Fibroblast of skin of right quadriceps (primary cell): ENCODE data around the gene CHN2.

Experiments used
- DNase-seq: peaks from one replicate; pipeline ENCODE4 v3.0.0-alpha.2; 2013

Gene CHN2

DNA sequence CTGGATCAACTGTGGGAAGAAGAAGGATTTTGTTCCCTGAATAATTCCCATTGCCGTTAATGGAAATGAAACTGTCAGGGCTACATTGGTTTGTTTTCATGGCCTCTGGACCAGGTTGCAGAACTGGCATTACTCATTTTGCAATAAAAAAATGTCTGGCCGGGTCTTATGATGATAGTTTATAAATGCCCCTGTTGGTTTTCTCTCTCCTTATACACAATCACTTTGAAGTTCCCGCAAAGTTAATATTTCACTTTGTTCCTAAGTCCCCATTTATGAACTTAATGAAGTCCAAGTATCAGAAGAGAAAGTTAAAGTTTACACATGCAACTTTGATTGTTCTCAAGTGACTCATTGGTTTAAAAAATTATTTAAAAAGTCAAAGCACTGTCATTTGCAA is 218.3 kb downstream of the CHN2 start:
- no peak for DNase-seq

DNA sequence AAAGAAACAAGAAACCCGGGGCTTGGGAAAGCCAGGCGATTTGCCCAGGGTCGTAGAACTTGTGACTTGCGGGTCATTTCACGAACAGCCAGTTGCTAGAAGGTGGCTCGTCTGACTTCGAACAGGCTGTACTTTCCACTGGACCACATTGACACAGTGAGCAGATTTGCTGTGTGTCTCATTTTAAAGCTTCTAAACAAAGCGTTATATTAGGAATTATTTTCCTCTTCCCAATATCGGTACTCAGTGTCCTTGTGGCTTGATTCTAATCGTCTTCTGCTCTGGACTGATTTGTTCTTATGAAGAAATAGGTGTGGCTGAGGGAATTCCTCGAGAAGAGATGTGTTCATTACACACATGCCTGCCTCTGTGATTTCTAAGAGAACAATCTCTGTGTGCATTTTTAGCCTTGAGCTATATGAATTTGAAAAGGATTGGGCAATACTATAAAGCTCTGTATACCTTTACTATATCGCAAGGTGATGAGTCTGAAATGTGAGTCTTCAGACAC is 219.1 kb downstream of the CHN2 start:
- no peak for DNase-seq

DNA sequence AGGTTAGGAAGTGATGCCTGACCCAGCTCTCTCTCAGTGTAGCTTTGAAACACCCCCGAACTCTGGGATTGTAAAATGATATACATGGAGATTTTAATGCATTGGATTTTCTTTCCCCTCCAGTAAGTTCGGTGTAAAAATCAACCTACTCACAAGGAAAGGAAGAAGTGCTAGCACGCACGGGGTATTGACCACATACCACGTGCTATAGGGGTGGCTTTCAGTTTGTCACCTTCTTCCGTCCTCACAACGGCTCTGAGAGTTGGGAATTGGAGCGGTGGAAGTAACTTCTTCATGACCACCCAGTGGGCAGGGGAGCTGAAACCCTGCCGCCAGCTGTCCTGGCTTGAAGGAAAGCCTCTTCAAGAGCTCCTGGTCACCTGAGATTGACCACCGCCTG is 219.6 kb downstream of the CHN2 start:
- no peak for DNase-seq

DNA sequence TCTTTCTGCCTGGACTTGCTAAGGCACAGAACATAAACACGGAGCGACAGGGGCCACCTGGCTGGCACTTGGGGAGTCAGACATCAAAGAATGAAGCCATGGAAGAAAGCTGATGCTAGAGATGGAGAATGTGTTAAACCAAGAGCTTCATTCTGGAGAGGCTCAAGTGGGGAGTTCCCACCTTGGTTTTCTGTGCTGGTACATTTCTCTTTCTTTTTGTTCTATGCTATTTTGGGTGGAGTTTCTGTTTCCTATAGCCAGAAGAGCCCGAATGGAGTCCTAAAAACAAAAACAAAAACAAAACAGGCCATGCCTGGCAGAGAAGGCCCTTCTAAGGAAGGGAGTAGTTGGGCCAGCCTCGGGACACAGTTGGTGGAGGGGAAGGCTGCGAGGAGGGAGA is 220.6 kb downstream of the CHN2 start:
- DNase-seq = no peak

DNA sequence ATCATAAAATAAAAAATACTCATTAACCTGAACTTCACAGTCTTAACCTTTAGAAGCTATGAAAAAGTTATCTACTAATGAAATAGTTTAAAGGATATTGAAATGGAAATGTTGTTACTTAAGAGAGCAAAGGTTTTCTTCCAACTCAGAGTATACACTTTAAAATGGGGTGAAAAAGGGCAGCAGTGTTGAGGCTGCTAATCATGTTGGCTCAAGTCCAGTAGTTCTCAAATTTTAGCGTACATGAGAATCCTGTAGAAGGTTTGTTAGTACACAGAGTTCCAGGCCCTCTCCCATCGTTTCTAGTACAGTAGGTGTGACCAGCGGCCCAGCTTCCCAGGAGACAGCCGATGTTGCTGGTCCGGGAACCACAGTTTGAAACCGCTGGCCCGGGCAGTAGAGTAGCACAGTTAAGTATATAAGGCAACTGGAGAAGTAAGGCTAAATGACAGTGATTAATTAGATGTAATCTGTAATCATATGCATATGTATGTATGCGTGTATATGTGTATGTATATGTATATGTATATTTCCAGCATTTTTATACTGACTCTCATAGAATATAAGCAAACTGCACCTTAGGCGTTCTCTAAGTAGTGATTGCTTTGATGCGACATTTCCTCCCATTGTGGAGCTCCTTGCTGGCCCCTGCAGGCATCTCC is 221.8 kb downstream of the CHN2 start:
- DNase-seq = no peak

DNA sequence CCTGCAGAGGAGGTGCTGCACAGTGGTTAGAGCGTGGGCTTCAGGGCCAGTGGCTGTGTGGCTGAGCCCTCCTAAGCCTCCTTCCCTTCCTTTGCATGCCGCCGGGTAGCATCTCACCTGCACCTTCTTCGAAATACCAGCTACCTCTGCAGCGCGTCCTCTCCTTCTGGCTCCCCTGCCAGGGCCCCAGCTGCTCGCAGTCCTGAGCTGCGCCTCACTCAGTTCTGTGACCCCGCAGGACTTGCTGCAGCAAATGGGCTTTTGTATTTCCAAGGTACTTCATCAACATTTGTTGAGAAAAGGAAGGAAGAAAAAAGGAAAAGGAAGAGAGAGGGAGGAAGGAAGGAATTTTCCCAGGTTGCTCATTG is 222.3 kb downstream of the CHN2 start:
- DNase-seq = no peak

DNA sequence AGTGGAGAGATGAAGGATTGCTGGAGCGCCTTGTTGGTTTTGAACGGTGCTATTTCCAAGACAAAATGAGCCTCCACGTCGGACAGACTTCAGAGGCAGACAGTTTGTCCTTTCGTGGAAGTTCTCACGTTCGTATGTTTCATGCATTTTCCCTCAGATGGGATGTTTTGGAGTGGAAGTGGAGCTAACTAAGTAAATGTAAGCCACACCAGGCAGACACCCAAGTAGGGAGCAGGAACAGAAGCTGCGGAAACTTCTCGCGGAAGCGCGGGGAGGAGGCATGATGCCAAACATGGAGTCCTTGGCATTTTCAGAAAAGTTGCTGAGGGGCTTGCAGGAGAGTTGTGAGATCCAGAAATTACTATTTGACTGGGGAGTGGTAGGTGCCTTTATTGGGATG is 223.5 kb downstream of the CHN2 start:
- no peak for DNase-seq

DNA sequence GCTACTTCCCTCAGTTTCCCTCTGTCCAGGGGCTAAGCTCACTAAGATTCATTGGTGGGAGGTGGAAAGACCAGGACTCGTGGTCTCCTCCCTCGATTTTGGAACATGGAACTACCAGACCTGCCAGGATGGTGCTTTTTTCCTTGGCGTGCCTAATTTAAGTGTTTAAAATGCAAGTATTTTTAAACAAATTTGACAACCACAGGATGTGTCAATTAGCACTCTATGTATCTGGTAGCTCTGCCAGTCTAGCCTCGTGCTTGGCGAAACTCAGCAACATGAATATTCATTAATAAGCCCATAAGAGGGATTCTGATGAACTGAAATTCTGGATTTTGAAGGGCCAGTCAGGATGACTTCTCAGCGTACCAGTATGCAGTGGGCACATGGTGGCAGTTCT is 224.1 kb downstream of the CHN2 start:
- DNase-seq = no peak

DNA sequence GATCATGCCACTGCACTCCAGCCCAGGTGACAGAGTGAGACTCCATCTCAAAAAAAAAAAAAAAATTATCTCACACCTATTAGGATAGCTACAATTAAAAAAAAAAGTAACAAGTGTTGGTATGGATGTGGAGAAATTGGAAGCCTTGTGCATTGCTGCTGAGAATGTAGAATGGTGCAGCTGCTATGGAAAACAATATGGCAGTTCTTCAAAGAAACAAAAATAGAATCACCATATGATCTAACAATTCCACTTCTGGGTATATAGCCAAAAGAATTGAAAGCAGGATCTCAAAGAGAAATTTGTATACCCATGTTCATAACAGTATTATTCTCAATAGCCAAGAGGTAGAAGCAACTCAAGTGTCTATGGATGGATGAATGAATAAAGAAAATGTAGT is 225.4 kb downstream of the CHN2 start:
- DNase-seq = no peak

DNA sequence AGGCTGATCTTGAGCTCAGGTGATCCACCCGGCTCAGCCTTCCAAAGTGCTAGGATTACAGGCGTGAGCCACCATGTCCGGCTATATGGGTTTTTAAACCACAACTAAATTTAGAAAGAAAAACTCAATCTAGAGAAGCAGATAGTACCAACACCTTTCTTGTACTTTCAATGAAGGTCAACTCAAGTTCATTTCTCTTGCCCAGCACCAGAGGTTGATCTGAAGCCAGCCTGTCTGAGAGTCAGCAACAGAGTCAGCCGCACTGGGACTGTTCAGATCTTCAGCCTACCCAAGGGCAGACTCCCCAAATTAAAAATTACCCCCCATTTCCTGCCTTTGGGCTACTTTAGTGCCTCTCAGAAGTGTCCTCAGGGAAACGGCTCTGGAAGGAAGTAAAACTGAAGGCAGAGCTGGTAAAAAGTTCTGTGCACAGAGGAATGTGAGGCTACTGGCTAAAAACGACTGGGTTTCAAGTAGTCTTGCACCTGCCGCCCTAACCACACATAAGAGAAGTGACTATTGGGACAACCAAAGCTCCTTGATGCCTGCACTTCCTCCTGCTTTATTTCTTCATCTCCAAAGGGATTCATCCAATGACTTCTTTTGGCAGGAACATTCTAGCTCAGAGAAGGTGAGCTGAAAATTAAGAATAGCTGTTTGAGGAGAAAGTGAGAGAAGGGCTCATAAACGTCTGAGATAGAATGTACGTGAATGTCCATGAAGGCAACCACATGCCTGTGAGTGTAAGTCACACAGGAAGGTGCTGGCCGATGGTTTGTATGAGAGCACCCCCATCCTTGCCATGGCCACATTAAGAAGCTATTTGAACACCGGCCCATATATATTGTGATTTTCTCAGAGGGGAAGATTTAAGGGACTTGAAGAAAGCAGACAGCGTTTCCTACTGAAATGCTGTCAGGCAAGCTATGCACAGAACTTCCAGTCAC is 226.7 kb downstream of the CHN2 start:
- DNase-seq = no peak

DNA sequence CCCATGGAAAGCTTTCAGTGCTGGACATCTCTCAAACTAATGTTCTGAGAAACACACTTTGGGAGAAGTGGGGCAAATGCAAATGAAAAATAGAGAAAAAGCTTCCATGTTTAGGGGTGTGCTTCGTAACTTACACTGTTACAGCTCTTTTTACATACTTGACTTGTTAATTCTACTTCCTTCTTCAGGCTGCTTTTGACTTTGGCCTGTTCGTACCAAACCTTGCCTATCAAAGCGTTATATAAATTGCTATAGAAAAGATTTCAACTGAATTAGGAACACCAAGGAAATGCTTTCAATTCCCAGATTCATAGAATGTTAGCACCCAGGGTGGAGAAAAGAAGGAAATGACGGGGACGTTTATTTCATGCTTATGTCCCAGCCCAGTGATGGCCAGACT is 228.3 kb downstream of the CHN2 start:
- DNase-seq = no peak

DNA sequence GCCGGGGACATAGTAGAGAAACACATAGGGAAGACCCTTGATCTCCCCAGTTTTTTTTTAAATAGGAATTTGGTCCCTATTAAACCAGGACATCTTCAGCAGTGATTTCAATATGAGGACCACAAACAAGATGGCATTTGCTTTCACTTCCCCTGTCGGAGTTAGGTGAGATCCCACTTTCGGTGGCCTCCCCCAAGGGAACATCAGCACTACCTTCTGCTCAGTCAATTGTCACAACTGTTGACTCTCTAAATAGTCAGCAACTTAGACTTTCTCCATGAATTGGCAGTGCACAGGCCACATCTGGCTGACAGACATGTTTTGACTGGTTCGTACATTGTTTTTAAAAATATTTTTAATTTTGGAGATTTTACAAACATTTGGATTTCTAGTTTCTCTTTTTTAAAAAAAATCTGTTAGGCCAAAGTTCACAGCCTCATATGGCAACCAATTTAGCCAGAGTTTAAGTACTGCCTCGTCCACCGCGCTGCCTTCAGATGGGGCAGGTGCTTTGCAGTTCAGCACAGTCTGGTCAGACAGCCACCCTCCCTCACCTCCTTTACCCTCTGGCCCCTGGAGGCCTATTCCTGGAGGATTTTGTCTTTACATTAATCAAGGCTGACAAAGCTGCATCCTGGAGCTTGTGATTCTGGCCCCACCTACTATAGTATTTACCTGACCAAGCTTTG is 229.9 kb downstream of the CHN2 start:
- DNase-seq = no peak

DNA sequence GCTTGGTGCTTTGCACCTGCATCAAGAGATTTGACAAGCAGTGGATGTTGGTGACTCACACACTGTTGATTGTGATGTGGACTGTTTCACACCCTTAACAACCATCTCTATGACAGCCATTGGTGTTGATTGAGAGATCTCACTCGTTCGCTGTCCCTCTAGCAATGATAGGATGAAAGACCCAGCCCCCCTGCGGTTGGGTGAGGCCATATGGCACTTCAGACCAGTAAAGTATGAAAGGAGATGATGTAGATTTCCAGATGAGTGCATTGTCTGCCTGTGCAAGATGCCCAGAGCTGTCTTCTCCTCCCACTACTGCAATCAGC is 230.4 kb downstream of the CHN2 start:
- no peak for DNase-seq

DNA sequence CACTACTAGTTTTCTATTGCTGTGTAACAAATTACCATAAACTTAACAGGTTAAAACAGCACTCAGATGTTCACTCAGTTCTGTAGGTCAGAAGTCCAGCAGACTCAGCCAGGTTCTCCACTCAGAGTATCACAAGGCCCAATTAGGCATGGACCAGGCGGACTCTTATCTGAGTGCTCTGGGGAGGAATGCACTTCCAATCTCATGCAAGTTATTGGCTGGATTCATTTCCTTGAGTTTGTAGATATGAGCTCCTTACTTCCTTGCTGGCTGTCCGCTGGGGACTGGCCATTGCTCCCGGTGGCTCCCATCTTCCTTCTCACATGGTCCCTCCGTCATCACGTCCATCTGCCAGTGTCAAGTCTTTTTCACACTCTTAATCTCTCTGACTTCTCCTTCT is 232.0 kb downstream of the CHN2 start:
- no peak for DNase-seq

DNA sequence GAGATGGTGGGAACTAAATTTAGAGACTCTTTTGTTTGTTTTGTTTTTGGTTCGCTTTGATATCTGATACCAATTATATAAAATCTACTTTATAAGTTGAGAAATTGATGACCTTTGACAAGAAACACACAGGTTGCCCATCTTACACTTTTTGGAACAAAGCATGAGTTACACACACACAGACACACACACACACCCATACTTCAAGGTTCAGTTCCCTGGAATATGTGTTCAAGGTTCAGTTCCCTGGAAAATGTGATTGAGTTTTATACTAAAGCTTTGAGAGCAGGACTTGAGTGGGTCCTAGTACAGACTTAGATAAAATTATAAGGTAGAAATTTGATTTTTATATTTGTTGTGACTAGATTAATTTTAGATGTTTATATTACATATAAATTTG is 234.8 kb downstream of the CHN2 start:
- no peak for DNase-seq

DNA sequence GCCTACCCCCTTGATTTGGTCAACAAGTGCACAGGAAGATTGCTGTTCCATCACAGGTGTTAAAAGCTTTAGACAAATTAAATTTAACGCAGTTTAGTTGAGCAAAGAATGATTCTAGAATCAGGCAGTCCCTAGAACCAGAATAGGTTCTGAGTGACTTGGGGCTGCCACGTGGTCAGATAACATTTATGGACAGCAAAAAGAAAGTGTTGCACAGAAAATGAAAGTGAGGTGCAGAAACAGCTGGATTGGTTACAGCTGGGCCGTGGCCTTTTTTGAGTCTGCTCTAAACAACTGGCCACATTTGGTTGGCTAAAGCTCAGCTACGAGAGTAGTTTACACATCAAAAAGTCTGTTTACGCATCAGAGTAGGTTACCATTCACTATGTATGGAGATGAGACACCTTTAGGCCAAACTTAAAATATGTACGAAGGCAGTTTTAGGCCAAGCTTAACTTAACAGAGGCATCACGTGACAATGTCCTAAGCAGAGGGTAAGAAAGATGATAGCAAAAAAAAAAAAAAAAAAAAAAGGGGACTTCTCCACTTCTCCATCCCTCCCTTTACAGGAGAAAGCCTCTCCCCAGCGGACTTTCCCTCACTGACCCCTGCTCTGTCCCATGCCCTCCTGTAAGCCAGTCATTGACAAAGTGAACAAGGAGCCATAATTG is 235.8 kb downstream of the CHN2 start:
- no peak for DNase-seq

DNA sequence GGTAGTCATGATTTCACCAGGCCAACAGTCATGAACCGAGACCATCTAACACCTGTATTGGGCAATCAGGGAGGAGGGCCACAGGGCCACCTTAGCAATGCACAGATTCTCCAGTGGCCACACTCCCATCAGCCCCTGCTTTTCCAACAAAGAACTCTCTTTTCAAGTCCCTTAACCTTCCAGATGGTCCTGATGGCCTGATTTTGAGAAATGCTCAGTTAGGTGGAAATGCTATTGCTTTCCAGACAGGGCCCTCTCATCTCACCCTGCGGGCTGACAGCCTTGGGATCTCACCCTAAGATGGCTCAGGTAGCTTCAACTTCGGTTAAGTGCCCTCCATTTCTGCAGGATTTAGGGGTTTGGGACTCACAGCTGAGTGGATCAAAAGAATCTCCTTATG is 237.1 kb downstream of the CHN2 start:
- DNase-seq = no peak

DNA sequence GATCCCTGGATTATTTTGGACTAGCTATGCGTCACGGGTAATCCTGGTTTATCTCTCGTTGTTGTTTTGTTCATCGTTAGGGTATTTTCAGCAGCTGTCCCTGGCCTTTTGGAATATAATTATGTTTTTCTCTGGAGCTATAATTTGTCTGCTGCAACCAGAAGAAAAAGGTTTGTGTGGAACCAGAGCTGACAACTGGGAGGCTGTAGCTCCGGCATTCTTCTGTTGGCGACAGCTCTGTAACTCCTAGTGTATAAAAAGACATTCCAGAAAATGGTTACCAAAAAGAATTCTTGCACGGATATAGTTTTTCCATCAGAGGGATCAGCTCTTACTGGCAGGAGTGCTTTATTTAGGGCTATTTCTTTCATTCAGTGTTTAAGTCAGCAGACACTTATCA is 238.1 kb downstream of the CHN2 start:
- no peak for DNase-seq

DNA sequence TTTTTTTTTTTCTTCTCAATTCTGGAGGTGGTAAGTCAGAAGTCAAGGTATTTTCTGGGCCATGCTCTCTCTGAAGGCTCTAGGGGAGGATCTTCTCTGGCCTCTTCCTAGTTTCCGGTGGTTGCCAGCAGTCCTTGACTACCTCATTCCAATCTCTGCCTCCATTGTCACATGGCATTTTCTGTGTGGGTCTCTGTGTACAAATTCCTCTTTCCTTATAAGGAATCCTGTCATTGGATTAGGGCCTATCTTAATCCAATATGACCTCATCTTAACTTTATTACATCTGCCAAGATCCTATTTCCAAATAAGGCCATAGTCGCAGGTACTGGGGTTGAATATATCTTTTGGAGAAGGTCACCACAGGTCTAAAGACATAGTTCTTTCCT is 239.8 kb downstream of the CHN2 start:
- no peak for DNase-seq

DNA sequence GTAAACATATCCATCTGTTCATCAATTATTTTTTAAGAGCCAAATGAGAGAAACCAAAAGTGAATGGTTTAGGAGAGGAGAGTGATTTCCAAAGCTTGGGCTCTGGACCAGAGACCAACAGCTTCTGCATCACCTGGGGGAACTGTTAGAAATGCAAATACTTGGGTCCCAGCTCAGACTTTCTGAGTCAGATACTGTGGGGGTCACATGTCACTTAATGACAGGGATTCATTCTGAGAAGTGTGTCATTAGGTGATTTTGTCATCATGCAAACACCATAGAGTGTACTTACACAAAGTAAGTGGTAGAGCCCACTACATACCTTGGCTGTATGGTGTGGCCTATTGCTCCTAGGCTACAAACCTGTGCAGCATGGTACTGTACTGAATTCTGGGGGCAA is 240.6 kb downstream of the CHN2 start:
- DNase-seq = no peak

DNA sequence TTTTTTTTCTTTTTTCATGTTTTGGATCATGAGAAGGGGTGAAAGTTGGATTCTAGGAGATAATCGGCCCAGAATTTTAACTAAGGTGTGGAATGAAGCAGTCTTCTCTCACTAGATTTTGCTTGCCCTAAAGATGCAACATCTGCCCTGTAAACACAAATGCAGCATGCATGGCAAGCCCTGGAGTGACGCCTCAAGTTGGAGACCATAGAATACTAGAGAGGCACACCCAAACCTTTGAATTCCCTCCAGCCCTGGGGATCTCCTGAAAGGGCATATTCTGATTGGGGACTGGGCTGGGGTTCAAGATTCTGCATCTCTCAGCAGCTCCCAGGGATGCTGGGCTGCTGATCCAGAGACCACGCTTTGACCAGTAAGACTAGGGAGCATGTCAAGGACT is 241.3 kb downstream of the CHN2 start:
- DNase-seq = no peak

DNA sequence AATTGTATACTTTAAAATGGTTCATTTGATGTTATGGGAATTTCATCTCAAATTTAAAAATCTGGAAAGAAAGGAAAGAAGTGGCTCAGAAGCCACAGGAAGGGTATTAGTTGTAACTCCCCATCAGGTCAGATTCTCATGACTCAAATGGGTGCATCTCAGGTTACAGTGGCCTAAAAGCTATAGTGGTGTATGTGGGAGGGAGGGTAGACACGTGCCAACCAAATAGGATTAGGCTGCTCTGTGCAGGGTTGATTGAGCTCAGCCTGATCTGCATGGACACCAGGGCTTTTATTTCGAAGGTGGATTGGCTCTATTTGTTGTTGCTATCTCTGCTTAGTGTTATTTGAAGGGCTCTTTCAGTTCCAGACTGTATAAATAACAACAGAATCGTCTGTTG is 247.6 kb downstream of the CHN2 start:
- DNase-seq = peak; percentile 24

DNA sequence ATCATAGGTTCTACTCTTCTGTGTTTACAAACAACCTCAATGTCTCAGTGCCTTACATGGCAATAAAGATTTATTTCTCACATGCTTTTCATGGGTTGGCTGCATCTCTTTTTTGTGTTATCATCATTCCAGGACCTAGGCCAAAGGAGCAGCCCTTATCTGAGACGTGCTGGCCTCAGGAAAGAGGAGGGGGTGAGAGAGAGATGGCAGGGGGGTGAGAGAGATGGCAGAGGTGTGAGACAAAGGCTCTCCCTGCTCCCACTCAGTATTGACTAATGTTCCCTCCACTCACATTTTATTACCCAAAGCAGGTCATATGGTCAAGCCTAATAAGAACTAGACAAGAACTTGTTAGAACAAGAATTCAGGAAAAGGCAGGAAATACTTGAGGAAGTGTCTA is 249.0 kb downstream of the CHN2 start:
- DNase-seq = no peak

DNA sequence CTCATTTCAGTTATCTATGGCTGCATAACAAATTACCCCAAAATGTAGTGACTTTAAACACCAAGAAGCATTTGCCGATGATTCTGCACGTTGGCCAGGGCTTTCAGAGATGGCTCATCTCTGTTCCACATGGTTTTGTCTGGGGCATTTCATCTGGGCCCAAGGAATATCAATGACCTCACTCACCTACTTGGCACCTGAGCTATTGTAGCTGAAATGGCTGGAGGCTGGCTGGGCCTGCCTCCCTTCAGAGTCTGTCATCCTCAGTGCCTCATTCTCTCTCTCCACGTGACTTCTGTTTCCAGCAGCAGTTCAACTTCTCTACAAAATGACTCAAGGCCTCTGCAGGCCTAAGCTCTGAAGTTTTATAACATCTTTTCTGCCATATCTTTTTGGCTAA is 249.7 kb downstream of the CHN2 start:
- DNase-seq = no peak
